ENCODE data around the gene SPACA4. TPM values are rescaled to one million over a fixed set of nuclear protein-coding genes. Genes with fewer than 3 reads are reported as not detected.

SPACA4 gene
- total RNA-seq, 1 experiment from 2014 or later = not detected

- Histone ChIP-seq H2BK15ac (ENCODE audit: low read depth, low read length) (no peak overlapping the region), H4K91ac (ENCODE audit: insufficient read length, low read depth, low read length) (no peak overlapping the region), H2BK5ac (ENCODE audit: insufficient read length, low read length) (no peak overlapping the region), H3K27me3 (ENCODE audit: insufficient read depth, low read length) (no peaks in the 10 kb centered on the region), H3K56ac (ENCODE audit: insufficient read length, low read depth, low read length) (no peak overlapping the region), H3K4me1 (ENCODE audit: insufficient read depth, low read length) (no peaks in the 10 kb centered on the region), H3K79me2 (ENCODE audit: insufficient read depth, low read length) (no peaks in the 10 kb centered on the region), H4K8ac (replicated peaks; ENCODE audit: insufficient read length, low read depth, low read length) (no peak overlapping the region), H3K4ac (ENCODE audit: low read depth, low read length) (no peak overlapping the region), H2BK120ac (ENCODE audit: low read depth, low read length, poor library complexity, severe bottlenecking) (no peak overlapping the region), H4K20me1 (ENCODE audit: control insufficient read depth, insufficient read depth, insufficient read length) (no peaks in the 10 kb centered on the region), H2BK12ac (ENCODE audit: insufficient read length, low read depth, low read length) (no peak overlapping the region), H3K79me1 (ENCODE audit: insufficient read depth, low read depth, low read length, poor library complexity, severe bottlenecking) (no peaks in the 10 kb centered on the region), H4K5ac (ENCODE audit: insufficient read length, low read depth, low read length) (no peak overlapping the region), H2AFZ (ENCODE audit: low read length) (no peak overlapping the region), H3T11ph (ENCODE audit: low read length) (no peak overlapping the region), H3K9me3 (ENCODE audit: control insufficient read depth, low read depth, low read length) (no peaks in the 10 kb centered on the region), H3K23me2 (ENCODE audit: insufficient read length, low read depth, low read length, poor library complexity, severe bottlenecking) (no peaks in the 10 kb centered on the region), H3K23ac (ENCODE audit: insufficient read length, low read depth, low read length) (no peak overlapping the region), H3K14ac (ENCODE audit: insufficient read depth, low read length) (no peak overlapping the region), H3K27ac (ENCODE audit: insufficient read length, low read depth, low read length) (no peak overlapping the region), H3K9ac (ENCODE audit: extremely low read depth, insufficient read length, low read length) (no peak overlapping the region), H3K18ac (ENCODE audit: insufficient read length, low read depth, low read length) (no peak overlapping the region), H2AK5ac (ENCODE audit: insufficient read length, low read length) (no peak overlapping the region), H3K4me2 (ENCODE audit: insufficient read depth, insufficient read length, low read length) (no peak overlapping the region), H2BK20ac (ENCODE audit: low read depth, low read length, poor library complexity, severe bottlenecking) (no peak overlapping the region)
- no CpG with 5 or more reads among the region's 11 CpGs for WGBS (ENCODE audit: extremely low coverage, insufficient read length, low lambda C conversion rate)
- Mint-ChIP-seq H3K36me3 (ENCODE audit: insufficient read depth in 1 of 3, low read depth in 3 of 3) (no peaks in the 10 kb centered on the region), H3K27me3 (ENCODE audit: low read depth) (peaks cover 3% of the 10 kb centered on the region), H3K9me3 (no peaks in the 10 kb centered on the region; a peak in 1 of 5 replicates), H3K4me1 (peaks cover under 1 to 8% of the 10 kb centered on the region in 2 experiments; a peak in 3 of 4 replicates), H3K4me3 (no peak overlapping the region), H3K27ac (no peak overlapping the region)
- no peak for TF ChIP-seq CTCF (conservative IDR thresholded peaks at IDR 0.05)
- no peak for DNase-seq
These were observed 45.1 kb upstream of the SPACA4 start for GRCh38 chr19:48561412-48561811.
